Measurements from ENCODE around the gene SMIM35.

- TF ChIP-seq PATZ1 (CRISPR knock-in tag; IDR thresholded peaks at IDR 0.05; ENCODE audit: borderline replicate concordance) (no peak), ZFP30 (CRISPR knock-in tag; IDR thresholded peaks at IDR 0.05) (no peak), BACH2 (CRISPR knock-in tag; IDR thresholded peaks at IDR 0.05; ENCODE audit: borderline replicate concordance) (no peak), TOX (CRISPR knock-in tag; IDR thresholded peaks at IDR 0.05; ENCODE audit: borderline replicate concordance) (no peak), TCF4 (CRISPR knock-in tag; IDR thresholded peaks at IDR 0.05; ENCODE audit: borderline replicate concordance) (no peak), ESRRG (CRISPR knock-in tag; IDR thresholded peaks at IDR 0.05) (no peak), ARNTL (CRISPR knock-in tag; IDR thresholded peaks at IDR 0.05; ENCODE audit: borderline replicate concordance, low read depth) (no peak), SNAI2 (CRISPR knock-in tag; IDR thresholded peaks at IDR 0.05) (no peak), GLIS3 (CRISPR knock-in tag; IDR thresholded peaks at IDR 0.05) (no peak)
- TF ChIP-seq, protein P1, sequence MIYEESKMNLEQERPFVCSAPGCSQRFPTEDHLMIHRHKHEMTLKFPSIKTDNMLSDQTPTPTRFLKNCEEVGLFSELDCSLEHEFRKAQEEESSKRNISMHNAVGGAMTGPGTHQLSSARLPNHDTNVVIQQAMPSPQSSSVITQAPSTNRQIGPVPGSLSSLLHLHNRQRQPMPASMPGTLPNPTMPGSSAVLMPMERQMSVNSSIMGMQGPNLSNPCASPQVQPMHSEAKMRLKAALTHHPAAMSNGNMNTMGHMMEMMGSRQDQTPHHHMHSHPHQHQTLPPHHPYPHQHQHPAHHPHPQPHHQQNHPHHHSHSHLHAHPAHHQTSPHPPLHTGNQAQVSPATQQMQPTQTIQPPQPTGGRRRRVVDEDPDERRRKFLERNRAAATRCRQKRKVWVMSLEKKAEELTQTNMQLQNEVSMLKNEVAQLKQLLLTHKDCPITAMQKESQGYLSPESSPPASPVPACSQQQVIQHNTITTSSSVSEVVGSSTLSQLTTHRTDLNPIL (CRISPR knock-in tag; IDR thresholded peaks at IDR 0.05; ENCODE audit: low read depth), result no peak
Measured at GRCh38 chr11:117969160-117969991, 117.4 kb downstream of the SMIM35 start.

All from SK-N-SH treated with all-trans-retinoic acid at 6 μM for 48 hours (cell line).